GM15510 (cell line): ENCODE data around the gene PDYN.

Experiments
- POLR2A ChIP-seq: IDR thresholded peaks from 3 replicates; pipeline ENCODE4 v1.6.1; 2011; ENCODE audit warnings: borderline replicate concordance; ENCODE audit not compliant: insufficient read length; ENCODE audit errors: extremely low read depth

Gene PDYN

DNA sequence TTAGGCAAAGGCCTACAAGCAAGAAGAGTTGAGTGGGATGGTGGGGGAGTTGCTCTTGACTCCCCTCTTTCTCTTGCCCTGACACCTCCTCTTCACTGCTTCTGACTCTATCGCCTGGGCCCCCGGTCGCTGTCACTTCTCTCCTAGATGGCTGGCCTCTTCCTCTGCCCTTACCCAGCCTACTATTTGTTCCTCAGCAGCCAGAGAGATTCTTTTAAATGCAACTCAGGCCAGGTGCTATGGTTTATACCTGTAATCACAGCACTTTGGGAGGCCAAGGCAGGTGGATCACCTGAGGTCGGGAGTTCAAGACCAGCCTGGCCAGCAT lies 4.3 kb upstream of the PDYN start:
- TF ChIP-seq POLR2A = no peak

- no peak for TF ChIP-seq POLR2A
These were observed 3.8 kb upstream of the PDYN start for GRCh38 chr20:1997483-1998192.

GRCh38 chr20:1995531-1996310 lies 1.9 kb upstream of the PDYN start:
- TF ChIP-seq POLR2A = no peak

GRCh38 chr20:1994627-1995026 lies 769 bp upstream of the PDYN start:
- no peak for TF ChIP-seq POLR2A

DNA sequence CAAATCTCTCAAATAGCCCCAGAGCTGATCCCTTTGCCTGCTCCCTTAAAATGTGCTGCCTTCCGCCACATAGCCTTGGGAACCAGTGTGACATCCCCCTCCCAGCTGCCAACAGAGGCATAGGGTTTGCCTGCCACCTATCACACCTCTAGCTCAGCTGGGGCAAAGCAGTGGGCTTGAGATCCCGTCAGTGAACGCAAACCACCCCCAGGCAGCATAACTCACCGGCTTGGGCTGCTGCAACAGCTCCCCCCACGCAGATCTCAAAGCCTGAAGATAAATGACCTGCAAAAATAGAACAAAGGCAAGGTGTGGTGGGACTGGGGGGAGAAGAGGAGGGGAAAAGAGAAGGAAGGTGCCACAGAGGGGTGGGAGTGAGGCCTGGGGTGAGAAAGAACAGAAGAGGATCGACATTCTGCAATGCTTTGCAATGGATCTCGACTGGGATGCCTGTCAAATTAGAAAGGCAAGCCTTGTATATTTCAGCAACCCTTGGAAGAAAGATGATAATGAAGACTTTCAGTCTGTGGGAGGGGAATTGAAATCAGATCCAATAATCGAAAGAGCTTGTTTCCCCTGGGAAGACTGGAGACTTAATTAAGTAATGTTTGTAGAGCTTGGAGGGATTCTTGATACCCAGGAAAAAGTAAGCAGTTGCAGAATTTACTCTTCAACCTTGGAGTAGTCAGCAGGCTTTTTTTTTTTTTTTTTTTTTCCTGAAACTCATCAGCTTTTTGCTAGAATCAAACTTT lies 1.3 kb downstream of the PDYN start:
- no peak for TF ChIP-seq POLR2A

GRCh38 chr20:1987826-1988225 lies 6.0 kb downstream of the PDYN start:
- TF ChIP-seq POLR2A = no peak

DNA sequence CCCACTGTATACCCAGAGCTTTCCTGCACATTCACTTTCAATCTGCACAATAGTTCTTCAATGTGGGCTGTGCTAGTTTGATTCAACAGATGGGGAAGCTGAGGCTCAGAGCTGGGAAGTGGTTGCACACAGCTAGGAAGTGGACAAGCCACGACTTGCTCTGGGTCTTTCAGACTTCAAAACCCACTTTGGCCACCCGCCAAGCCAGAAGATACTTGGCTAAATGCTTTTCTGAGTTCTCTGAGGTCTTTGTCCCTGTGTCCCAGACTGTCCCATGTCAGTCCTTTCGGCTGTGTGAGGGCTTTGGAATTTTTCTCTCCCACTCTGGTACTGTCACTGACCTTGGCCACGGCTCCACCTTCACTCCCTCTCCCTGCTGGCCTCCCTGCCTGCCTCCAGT lies 10.6 kb downstream of the PDYN start:
- no peak for TF ChIP-seq POLR2A

- TF ChIP-seq POLR2A = no peak
These were observed 11.2 kb downstream of the PDYN start for GRCh38 chr20:1982686-1983085.

- no peak for TF ChIP-seq POLR2A
These were observed 14.6 kb downstream of the PDYN start for GRCh38 chr20:1979106-1979778.

- no peak for TF ChIP-seq POLR2A
These were observed 18.6 kb downstream of the PDYN start for GRCh38 chr20:1975291-1975690.

DNA sequence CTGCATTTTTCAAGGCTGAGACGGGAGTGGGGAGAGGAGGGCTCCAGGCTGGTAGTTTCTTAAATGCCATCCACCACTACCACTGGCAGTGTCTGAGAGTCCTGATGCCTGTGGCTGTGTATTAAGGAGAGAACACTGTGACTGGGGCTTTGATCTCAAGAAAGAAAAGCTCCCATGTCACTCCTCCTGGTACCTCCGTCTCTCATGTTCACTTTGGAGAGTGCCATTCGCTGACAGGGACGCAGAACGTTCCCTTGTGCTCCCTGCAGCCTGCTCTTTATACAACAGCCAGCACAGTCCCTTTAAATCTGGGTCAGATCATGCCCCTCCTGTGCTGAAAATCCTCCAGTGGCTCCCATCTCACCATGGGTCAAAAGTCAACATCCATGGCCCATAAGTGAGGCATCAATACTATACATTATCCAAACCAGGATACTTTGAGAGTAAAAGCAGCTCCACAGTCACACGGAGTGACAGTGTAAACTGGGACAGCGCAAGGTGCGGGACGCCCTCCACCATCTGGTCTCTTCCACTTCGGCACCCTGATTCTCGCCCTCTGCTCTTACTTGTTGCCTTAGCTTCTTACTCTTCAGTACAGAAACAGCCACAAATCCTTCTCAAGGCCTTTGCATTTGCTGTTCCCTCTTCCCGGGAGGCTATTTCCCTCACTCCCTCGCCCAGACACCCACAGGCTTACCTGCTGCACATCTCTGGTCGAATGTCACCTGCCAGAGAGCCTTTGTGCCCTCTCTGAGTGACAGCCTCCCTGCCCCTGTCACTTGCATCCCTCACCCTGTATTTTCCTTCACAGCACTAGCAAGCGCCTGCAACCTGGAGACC lies 20.0 kb downstream of the PDYN start:
- no peak for TF ChIP-seq POLR2A

GRCh38 chr20:1971893-1972586 lies 21.8 kb downstream of the PDYN start:
- TF ChIP-seq POLR2A = no peak

DNA sequence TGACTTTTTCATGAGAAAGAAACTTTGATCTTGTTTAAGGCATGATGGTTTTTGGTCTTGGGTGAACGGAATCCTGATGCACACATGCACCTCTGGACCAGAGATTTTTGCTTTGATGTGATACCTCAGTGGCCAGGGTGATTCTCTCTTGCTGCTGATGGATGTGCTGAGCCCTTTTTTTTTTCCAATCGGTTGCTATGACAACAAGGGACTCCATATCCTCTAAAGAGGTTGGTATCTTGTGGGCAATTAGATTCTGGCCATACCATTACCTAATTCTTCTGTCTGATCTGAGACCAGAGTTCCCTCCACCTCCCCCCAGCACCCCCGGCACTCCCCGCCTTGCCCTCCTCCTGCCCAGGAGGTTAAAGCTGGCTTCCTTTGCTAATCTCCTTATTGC lies 24.9 kb downstream of the PDYN start:
- TF ChIP-seq POLR2A = no peak
